Measurements from ENCODE around the gene CPTP.

Gene CPTP

DNA sequence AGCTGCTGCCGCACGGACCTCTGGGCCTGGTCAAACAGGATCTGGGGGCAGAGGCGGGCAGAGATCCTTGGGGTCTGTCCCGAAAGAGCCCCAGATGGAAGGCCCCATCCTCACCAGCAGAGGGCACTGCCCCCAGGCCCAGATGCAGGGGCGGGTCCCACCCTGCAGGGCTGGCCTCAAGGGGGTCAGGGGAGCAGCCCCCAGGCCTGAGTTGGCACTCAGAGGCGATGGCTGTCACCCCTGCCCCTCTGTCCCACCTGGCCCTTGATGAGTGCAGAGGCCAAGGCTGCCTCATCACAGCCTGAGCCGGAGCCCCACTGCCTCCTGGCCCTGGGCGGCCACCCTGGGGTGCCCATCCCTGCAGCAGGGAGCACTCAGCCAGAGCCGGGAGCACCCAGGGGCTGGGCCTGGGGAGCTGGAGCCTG lies 22.6 kb upstream of the CPTP start:
- Histone ChIP-seq H3K9me2 (replicated peaks; ENCODE audit: low read depth, low read length) (no peaks in the 10 kb centered on the region), H3F3A (ENCODE audit: low read depth) (no peaks in the 10 kb centered on the region), H3K4me2 (ENCODE audit: low read depth, low read length, poor library complexity, severe bottlenecking) (no peak overlapping the region), H4K20me1 (ENCODE audit: insufficient read depth, low read length, poor library complexity, severe bottlenecking) (peaks cover 23% of the 10 kb centered on the region), H3K9ac (ENCODE audit: low read depth, low read length, poor library complexity, severe bottlenecking) (no peak overlapping the region), H3K9me3 (ENCODE audit: insufficient read depth, low read depth, low read length) (no peaks in the 10 kb centered on the region), H3K4me3 (ENCODE audit: low read length, poor library complexity, severe bottlenecking) (no peak overlapping the region), H3K79me2 (ENCODE audit: insufficient read depth, low read length) (peaks cover 13% of the 10 kb centered on the region), H2AFZ (ENCODE audit: low read length) (no peak overlapping the region), H3K4me1 (ENCODE audit: insufficient read depth, low read length, poor library complexity, severe bottlenecking) (peaks cover 18% of the 10 kb centered on the region), H3K27me3 (ENCODE audit: insufficient read depth, low read length, poor library complexity, severe bottlenecking) (no peaks in the 10 kb centered on the region), H3K36me3 (ENCODE audit: insufficient read depth, low read length) (no peaks in the 10 kb centered on the region)
- TF ChIP-seq CTCF (conservative IDR thresholded peaks at IDR 0.05; ENCODE audit: low read length) (peak; percentile 69), EZH2phosphoT487 (IDR thresholded peaks at IDR 0.05; ENCODE audit: borderline replicate concordance) (no peak)

DNA sequence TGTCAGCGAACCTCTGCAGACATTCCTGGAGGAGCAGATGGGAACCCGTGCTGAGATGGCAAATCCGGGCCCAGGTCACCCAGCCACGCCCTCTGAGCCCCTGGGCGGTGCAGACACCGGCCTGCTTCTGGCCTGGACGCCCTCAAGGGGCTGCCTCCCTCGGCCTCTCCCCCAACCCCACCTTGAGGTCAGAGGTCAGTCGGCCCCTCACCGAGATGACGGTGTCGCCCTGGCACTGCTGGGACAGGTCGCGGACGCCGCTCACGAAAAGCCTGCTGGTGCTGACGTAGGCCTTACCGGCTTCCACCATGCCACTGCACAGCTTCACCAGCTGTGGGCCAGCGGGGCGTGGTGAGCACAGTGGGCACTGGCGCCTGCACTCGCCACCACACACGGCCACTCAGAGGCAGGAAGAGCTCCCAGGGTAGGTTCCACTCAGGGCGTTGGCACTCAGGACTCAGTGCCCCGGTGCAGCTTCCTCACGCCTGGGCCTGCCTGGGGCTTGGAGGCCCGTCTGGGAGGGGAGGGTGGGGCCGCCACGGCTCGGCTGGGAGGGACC lies 21.6 kb upstream of the CPTP start:
- Histone ChIP-seq H3K27me3 (ENCODE audit: insufficient read depth, low read length, poor library complexity, severe bottlenecking) (no peaks in the 10 kb centered on the region), H3K79me2 (ENCODE audit: insufficient read depth, low read length) (peaks cover 17% of the 10 kb centered on the region), H3K9me3 (ENCODE audit: insufficient read depth, low read depth, low read length) (no peaks in the 10 kb centered on the region), H3F3A (ENCODE audit: low read depth) (no peaks in the 10 kb centered on the region; the same call in 1 of the 2 replicates), H3K4me3 (ENCODE audit: low read length, poor library complexity, severe bottlenecking) (no peak overlapping the region), H2AFZ (ENCODE audit: low read length) (no peak overlapping the region), H4K20me1 (ENCODE audit: insufficient read depth, low read length, poor library complexity, severe bottlenecking) (peaks cover 23% of the 10 kb centered on the region), H3K36me3 (ENCODE audit: insufficient read depth, low read length) (no peaks in the 10 kb centered on the region), H3K9ac (ENCODE audit: low read depth, low read length, poor library complexity, severe bottlenecking) (no peak overlapping the region), H3K4me1 (ENCODE audit: insufficient read depth, low read length, poor library complexity, severe bottlenecking) (peaks cover 18% of the 10 kb centered on the region), H3K9me2 (replicated peaks; ENCODE audit: low read depth, low read length) (no peaks in the 10 kb centered on the region), H3K4me2 (ENCODE audit: low read depth, low read length, poor library complexity, severe bottlenecking) (no peak overlapping the region)
- TF ChIP-seq CTCF (conservative IDR thresholded peaks at IDR 0.05; ENCODE audit: low read length) (no peak), EZH2phosphoT487 (IDR thresholded peaks at IDR 0.05; ENCODE audit: borderline replicate concordance) (no peak)

GRCh38 chr1:1303736-1304135 lies 20.9 kb upstream of the CPTP start:
- Histone ChIP-seq H4K20me1 (ENCODE audit: insufficient read depth, low read length, poor library complexity, severe bottlenecking) (peaks cover 24% of the 10 kb centered on the region), H3K9me3 (ENCODE audit: insufficient read depth, low read depth, low read length) (no peaks in the 10 kb centered on the region), H3K9ac (ENCODE audit: low read depth, low read length, poor library complexity, severe bottlenecking) (no peak overlapping the region)

More at GRCh38 chr1:1303736-1304135, 20.9 kb upstream of the CPTP start:
- H3F3A ChIP-seq (ENCODE audit: low read depth), result no peaks in the 10 kb centered on the region; the same call in 1 of the 2 replicates
- peaks cover 18% of the 10 kb centered on the region for H3K4me1 ChIP-seq (ENCODE audit: insufficient read depth, low read length, poor library complexity, severe bottlenecking)
- H3K36me3 ChIP-seq (ENCODE audit: insufficient read depth, low read length), result no peaks in the 10 kb centered on the region
- H3K9me2 ChIP-seq (replicated peaks; ENCODE audit: low read depth, low read length), result no peaks in the 10 kb centered on the region
- no peaks in the 10 kb centered on the region for H3K27me3 ChIP-seq (ENCODE audit: insufficient read depth, low read length, poor library complexity, severe bottlenecking)
- no peak overlapping the region for H3K4me2 ChIP-seq (ENCODE audit: low read depth, low read length, poor library complexity, severe bottlenecking)
- no peak for TF ChIP-seq CTCF (conservative IDR thresholded peaks at IDR 0.05; ENCODE audit: low read length)
- no peak for TF ChIP-seq EZH2phosphoT487 (IDR thresholded peaks at IDR 0.05; ENCODE audit: borderline replicate concordance)
- no peak overlapping the region for H3K4me3 ChIP-seq (ENCODE audit: low read length, poor library complexity, severe bottlenecking)
- H2AFZ ChIP-seq (ENCODE audit: low read length), result no peak overlapping the region
- peaks cover 20% of the 10 kb centered on the region for H3K79me2 ChIP-seq (ENCODE audit: insufficient read depth, low read length)
